ENCODE measurements around the gene NCOR2. TPM values are rescaled to one million over a fixed set of nuclear protein-coding genes. Genes with fewer than 3 reads are reported as not detected.
"Not testable (repeated sequence)": the region's sequence is repeated elsewhere in the genome, so short reads cannot be mapped to it uniquely, and the experiment has no call there.

NCOR2 gene
- total and polyA plus RNA-seq, 2 of the 8 experiments (the other 6 are each of a cell fraction or from before 2014, with no cell fraction given): 14.8 to 275 TPM

- H3K18ac ChIP-seq (ENCODE audit: extremely low read depth, low read length); H3K9me3 ChIP-seq (ENCODE audit: insufficient read depth in 2 of 2, low read depth in 1 of 2, low read length in 1 of 2); H3K79me1 ChIP-seq (ENCODE audit: low read depth, low read length); H2BK15ac ChIP-seq (ENCODE audit: low read length); H2BK120ac ChIP-seq (replicated peaks; ENCODE audit: low read depth, low read length); H3K4ac ChIP-seq (replicated peaks; ENCODE audit: insufficient read length, low read depth, low read length); H3K27me3 ChIP-seq (replicated peaks in 1 of 4; ENCODE audit: control insufficient read depth in 3 of 4, extremely low read depth in 1 of 4, insufficient read depth in 3 of 4, low read length in 3 of 4); H4K91ac ChIP-seq (replicated peaks; ENCODE audit: insufficient read length, low read length); DNase-seq (ENCODE audit: low read depth in 1 of 2, low spot score in 2 of 2); H4K20me1 ChIP-seq (replicated peaks in 1 of 2; ENCODE audit: control insufficient read depth in 1 of 2, insufficient read depth in 2 of 2, low read length in 2 of 2); H2AFZ ChIP-seq (ENCODE audit: low read length); H4K8ac ChIP-seq (ENCODE audit: extremely low read depth, insufficient read depth, low read length); FAIRE-seq; H2BK12ac ChIP-seq (ENCODE audit: low read depth, low read length); POLR2A ChIA-PET (ENCODE audit: partially characterized antibody); H2BK5ac ChIP-seq (ENCODE audit: low read depth, low read length); H3K23ac ChIP-seq (ENCODE audit: insufficient read length); H3K4me3 ChIP-seq (ENCODE audit: extremely low read depth in 1 of 4, insufficient read depth in 2 of 4, low read depth in 3 of 4, low read length in 4 of 4); H3K79me2 ChIP-seq (ENCODE audit: control insufficient read depth in 1 of 2, insufficient read depth in 2 of 2, low read length in 2 of 2); H3K23me2 ChIP-seq (ENCODE audit: low read depth, low read length); H3K9ac ChIP-seq (replicated peaks in 1 of 4; ENCODE audit: extremely low read depth in 1 of 4, low read depth in 3 of 4, low read length in 3 of 4); H4K5ac ChIP-seq (ENCODE audit: insufficient read length, low read depth, low read length); H3K14ac ChIP-seq (ENCODE audit: insufficient read length); H3K36me3 ChIP-seq (ENCODE audit: control insufficient read depth in 2 of 4, insufficient read depth in 4 of 4, low read length in 3 of 4); H3K4me1 ChIP-seq (replicated peaks in 1 of 4; ENCODE audit: control insufficient read depth in 3 of 4, insufficient read depth in 4 of 4, low read length in 3 of 4); H2BK20ac ChIP-seq (ENCODE audit: low read length); H2AK5ac ChIP-seq (ENCODE audit: low read depth, low read length); H3K4me2 ChIP-seq (ENCODE audit: insufficient read depth in 1 of 2, low read depth in 2 of 2, low read length in 2 of 2); H3K56ac ChIP-seq (replicated peaks; ENCODE audit: insufficient read length, low read depth, low read length); H3K27ac ChIP-seq (ENCODE audit: low read depth, low read length): not testable (repeated sequence)
- CTCF ChIA-PET (ENCODE audit: partially characterized antibody): interaction anchor here (1.2 kb wide), 1 partner anchor 90 kb away, joined by 3 read pairs; no protein-coding TSS in a partner anchor
- WGBS, 2 experiments (ENCODE audit: extremely low coverage in 1 of 2, insufficient coverage in 1 of 2, insufficient read length in 1 of 2, insufficient replicate concordance in 2 of 2, low coverage in 1 of 2, low lambda C conversion rate in 2 of 2, missing lambda C conversion rate in 1 of 2): 91% methylated on average over 7 of the region's 7 CpGs; no CpG with 5 or more reads in 1 of the 2 experiments
Observed at GRCh38 chr12:124584494-124584893, 17.1 kb upstream of the NCOR2 start.

Data from H1 (cell line).